PC-9 (cell line): Measurements from ENCODE around the gene BOK.
"Not testable (repeated sequence)": the region's sequence is repeated elsewhere in the genome, so short reads cannot be mapped to it uniquely, and the experiment has no call there.

Experiments
- CTCF ChIP-seq: fragments of 200-600 bp; sonication (generic); conservative IDR thresholded peaks from 2 replicates; pipeline ENCODE4 v1.6.1; 2017; ENCODE audit warnings: mixed run types, antibody characterized with exemption, mild to moderate bottlenecking, moderate library complexity
- EZH2 ChIP-seq: fragments of 200-600 bp; sonication (generic); IDR thresholded peaks from 2 replicates; pipeline ENCODE4 v1.8.0; 2017; ENCODE audit warnings: antibody characterized with exemption, low read depth

GRCh38 chr2:241589863-241590262, 31.3 kb downstream of the BOK start:
- TF ChIP-seq CTCF, EZH2: not testable (repeated sequence)
